ENCODE data around the gene CTIF. TPM values are rescaled to one million over a fixed set of nuclear protein-coding genes. Genes with fewer than 3 reads are reported as not detected.

The CTIF gene
- total RNA-seq, 2 experiments from 2014 or later: 3.6 to 4.1 TPM

DNA sequence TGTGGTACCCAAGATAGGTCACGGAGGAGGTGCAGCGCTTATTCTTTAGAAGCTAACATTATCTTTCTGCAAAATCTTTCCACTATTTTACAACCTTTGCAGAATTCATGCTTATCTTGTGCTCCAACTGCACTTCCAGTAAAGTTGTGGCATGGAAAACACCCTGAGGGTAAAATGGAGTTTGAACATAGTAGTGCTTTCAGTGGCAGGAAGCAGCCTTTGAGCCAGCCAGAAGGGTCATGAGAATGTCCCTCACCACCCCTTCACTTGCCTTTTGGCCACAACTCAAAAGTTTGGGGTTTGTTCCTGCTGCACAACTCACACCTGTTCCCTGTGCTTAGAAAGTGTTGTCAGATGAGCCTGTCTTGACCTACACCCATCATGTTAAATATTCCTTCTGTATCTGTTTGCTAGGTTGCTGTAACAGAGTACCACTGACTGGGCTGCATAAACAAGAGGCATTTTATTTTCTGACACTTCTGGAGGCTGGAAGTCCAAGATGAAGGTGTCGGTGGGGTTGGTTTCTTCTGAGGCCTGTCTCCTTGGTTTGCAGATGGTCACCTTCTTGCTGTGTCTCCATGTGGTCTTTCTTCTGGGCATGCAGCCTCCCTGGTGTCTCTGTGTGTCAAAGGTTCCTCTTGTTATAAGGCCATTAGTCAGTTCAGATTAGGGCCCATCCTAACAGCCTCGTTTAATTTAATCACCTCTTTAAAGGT is 217.8 kb downstream of the CTIF start:
- Mint-ChIP-seq H3K9me3 (no peaks in the 10 kb centered on the region), H3K4me1 (ENCODE audit: low read depth) (no peaks in the 10 kb centered on the region), H3K27ac (no peak overlapping the region), H3K4me3 (no peak overlapping the region), H3K36me3 (ENCODE audit: low read depth) (no peaks in the 10 kb centered on the region), H3K27me3 (ENCODE audit: low read depth) (no peaks in the 10 kb centered on the region)
- intact Hi-C loops (cut with micrococcal nuclease): no loop called here
- CTCF ChIA-PET: no interaction called here
- no peak for DNase-seq

GRCh38 chr18:48757367-48757766 is 218.5 kb downstream of the CTIF start:
- no peaks in the 10 kb centered on the region for H3K36me3 Mint-ChIP-seq (ENCODE audit: low read depth)
- no peaks in the 10 kb centered on the region for H3K27me3 Mint-ChIP-seq (ENCODE audit: low read depth)
- no peak overlapping the region for H3K4me3 Mint-ChIP-seq
- no peaks in the 10 kb centered on the region for H3K9me3 Mint-ChIP-seq
- intact Hi-C loops (cut with micrococcal nuclease): no loop called here
- H3K4me1 Mint-ChIP-seq (ENCODE audit: low read depth): no peaks in the 10 kb centered on the region
- CTCF ChIA-PET: no interaction called here
- no peak overlapping the region for H3K27ac Mint-ChIP-seq
- DNase-seq: no peak

DNA sequence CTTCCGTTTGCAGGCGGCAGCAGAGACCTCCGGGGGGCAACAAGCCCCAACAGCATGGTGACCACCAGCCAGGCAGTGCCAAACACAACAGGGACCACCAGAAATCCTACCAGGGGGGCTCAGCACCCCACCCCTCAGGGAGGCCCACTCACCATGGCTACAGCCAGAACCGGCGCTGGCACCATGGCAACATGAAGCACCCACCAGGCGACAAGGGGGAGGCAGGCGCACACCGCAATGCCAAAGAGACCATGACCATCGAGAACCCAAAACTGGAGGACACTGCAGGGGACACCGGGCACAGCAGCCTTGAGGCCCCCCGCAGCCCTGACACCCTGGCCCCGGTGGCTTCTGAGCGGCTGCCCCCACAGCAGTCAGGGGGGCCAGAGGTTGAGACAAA is 219.1 kb downstream of the CTIF start:
- no peaks in the 10 kb centered on the region for H3K4me1 Mint-ChIP-seq (ENCODE audit: low read depth)
- CTCF ChIA-PET: no interaction called here
- no peaks in the 10 kb centered on the region for H3K9me3 Mint-ChIP-seq
- H3K27me3 Mint-ChIP-seq (ENCODE audit: low read depth): no peaks in the 10 kb centered on the region
- intact Hi-C loops (cut with micrococcal nuclease): no loop called here
- H3K4me3 Mint-ChIP-seq: no peak overlapping the region
- H3K36me3 Mint-ChIP-seq (ENCODE audit: low read depth): no peaks in the 10 kb centered on the region
- no peak for DNase-seq
- H3K27ac Mint-ChIP-seq: no peak overlapping the region

- intact Hi-C loops (cut with micrococcal nuclease): no loop called here
- Mint-ChIP-seq H3K36me3 (ENCODE audit: low read depth) (no peaks in the 10 kb centered on the region), H3K4me1 (ENCODE audit: low read depth) (no peaks in the 10 kb centered on the region), H3K9me3 (no peaks in the 10 kb centered on the region), H3K27me3 (ENCODE audit: low read depth) (no peaks in the 10 kb centered on the region), H3K4me3 (no peak overlapping the region), H3K27ac (no peak overlapping the region)
- no peak for DNase-seq
- CTCF ChIA-PET: no interaction called here
Measured at GRCh38 chr18:48761582-48761981, 222.8 kb downstream of the CTIF start.

- Mint-ChIP-seq H3K36me3 (ENCODE audit: low read depth) (no peaks in the 10 kb centered on the region), H3K9me3 (no peaks in the 10 kb centered on the region), H3K4me3 (no peak overlapping the region), H3K27me3 (ENCODE audit: low read depth) (no peaks in the 10 kb centered on the region), H3K4me1 (ENCODE audit: low read depth) (no peaks in the 10 kb centered on the region), H3K27ac (no peak overlapping the region)
- no peak for DNase-seq
- intact Hi-C loops (cut with micrococcal nuclease): no loop called here
- CTCF ChIA-PET: no interaction called here
Measured at GRCh38 chr18:48762022-48762421, 223.2 kb downstream of the CTIF start.

DNA sequence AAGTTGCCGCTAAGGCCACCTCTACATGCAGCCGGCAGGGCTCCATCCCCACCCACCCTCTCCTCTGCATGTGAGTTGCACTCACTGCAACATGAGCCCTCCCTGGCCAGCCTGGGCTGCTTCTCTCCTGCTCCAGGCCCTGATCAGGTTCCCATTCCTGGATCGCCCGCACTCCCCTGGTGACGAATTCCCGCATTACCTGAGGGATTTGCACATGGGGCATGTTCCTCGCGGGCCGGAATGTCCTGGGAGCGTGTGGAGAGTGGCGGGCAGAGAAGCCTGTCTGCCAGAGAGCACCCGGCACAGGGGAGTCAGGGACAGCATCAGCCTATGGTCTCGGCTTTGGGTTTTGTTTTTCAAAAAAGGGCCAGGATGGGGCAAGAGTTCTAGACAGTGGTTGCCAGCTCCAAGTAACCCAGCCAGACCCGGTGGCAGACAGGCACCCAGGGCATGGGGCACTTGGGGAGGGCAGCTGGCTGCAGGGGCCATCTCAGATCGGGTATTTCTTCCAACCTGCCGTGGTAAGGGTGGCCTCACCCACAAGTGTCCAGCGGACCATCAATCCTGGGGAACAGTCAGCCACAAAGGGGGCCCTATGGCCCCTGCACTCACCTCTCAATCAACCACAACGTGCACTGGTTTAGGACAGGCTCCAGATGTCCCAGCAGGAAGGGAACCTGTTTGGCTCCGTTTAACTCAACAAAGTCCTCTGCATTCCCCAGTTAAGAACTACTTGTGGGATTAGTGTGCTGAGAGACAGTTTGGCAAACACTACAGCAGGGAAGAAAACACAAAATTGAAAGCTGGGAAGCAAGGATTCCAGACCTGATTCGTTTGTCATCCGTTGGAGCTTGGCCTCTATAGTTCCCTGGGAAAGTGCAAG is 224.2 kb downstream of the CTIF start:
- H3K27me3 Mint-ChIP-seq (ENCODE audit: low read depth): no peaks in the 10 kb centered on the region
- intact Hi-C loops (cut with micrococcal nuclease): no loop called here

GRCh38 chr18:48763719-48764100 is 224.9 kb downstream of the CTIF start:
- intact Hi-C loops (cut with micrococcal nuclease): no loop called here
- H3K9me3 Mint-ChIP-seq: no peaks in the 10 kb centered on the region
- no peak for DNase-seq
- H3K27me3 Mint-ChIP-seq (ENCODE audit: low read depth): no peaks in the 10 kb centered on the region
- H3K27ac Mint-ChIP-seq: no peak overlapping the region
- H3K4me3 Mint-ChIP-seq: no peak overlapping the region
- H3K36me3 Mint-ChIP-seq (ENCODE audit: low read depth): no peaks in the 10 kb centered on the region
- CTCF ChIA-PET: no interaction called here
- H3K4me1 Mint-ChIP-seq (ENCODE audit: low read depth): no peaks in the 10 kb centered on the region

More for the DNA sequence above, 224.2 kb downstream of the CTIF start:
- no peak overlapping the region for H3K27ac Mint-ChIP-seq
- CTCF ChIA-PET: no interaction called here
- no peaks in the 10 kb centered on the region for H3K9me3 Mint-ChIP-seq
- H3K36me3 Mint-ChIP-seq (ENCODE audit: low read depth): no peaks in the 10 kb centered on the region
- H3K4me1 Mint-ChIP-seq (ENCODE audit: low read depth): no peaks in the 10 kb centered on the region
- no peak overlapping the region for H3K4me3 Mint-ChIP-seq
- DNase-seq: no peak

DNA sequence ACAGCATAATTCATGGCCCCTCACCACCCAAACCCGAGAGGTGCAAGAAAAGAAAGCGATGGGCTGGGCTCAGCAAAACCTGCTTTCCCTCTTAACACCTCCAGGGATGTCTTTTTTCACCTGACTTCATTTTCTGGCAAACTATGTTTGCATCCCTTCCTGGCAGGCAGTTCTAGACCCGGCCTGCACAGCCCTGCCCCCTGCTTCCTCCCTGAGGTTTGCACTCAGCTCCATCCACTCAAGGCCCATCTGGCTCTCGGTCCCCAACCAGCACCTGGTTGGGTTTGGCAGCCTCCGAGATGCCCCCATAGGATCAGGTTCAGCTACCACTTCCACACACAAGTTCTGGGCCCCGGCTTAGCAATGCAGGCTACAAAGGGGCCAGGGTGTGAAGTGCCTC is 226.2 kb downstream of the CTIF start:
- DNase-seq: no peak
- H3K9me3 Mint-ChIP-seq: no peaks in the 10 kb centered on the region
- CTCF ChIA-PET: interaction anchor here (0.7 kb wide), 1 partner anchor 407 kb away, joined by 3 read pairs; no protein-coding TSS in a partner anchor
- no peak overlapping the region for H3K27ac Mint-ChIP-seq
- no peaks in the 10 kb centered on the region for H3K27me3 Mint-ChIP-seq (ENCODE audit: low read depth)
- H3K4me1 Mint-ChIP-seq (ENCODE audit: low read depth): no peaks in the 10 kb centered on the region
- no peak overlapping the region for H3K4me3 Mint-ChIP-seq
- intact Hi-C loops (cut with micrococcal nuclease): no loop called here
- H3K36me3 Mint-ChIP-seq (ENCODE audit: low read depth): no peaks in the 10 kb centered on the region

DNA sequence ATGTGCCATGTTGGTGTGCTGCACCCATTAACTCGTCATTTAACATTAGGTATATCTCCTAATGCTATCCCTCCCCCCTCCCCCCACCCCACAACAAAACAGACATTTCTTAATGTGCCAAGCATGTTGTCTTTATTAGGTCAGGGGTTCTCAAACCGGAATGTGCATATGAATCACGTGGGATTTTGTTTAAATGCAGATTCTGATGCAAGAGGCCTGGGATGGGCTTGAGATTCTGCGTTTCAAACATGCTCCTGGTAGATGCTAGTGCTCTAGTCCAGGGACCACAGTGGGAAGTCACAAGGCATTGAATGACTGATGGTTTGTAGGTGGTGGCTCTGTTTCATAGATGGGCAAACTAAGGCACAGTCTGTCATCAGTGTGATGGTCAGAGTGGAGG is 227.2 kb downstream of the CTIF start:
- H3K27ac Mint-ChIP-seq: no peak overlapping the region
- H3K36me3 Mint-ChIP-seq (ENCODE audit: low read depth): no peaks in the 10 kb centered on the region
- CTCF ChIA-PET: interaction anchor here (0.7 kb wide), 1 partner anchor 408 kb away, joined by 3 read pairs; no protein-coding TSS in a partner anchor
- no peaks in the 10 kb centered on the region for H3K27me3 Mint-ChIP-seq (ENCODE audit: low read depth)
- no peaks in the 10 kb centered on the region for H3K9me3 Mint-ChIP-seq
- no peak overlapping the region for H3K4me3 Mint-ChIP-seq
- intact Hi-C loops (cut with micrococcal nuclease): no loop called here
- DNase-seq: no peak
- no peaks in the 10 kb centered on the region for H3K4me1 Mint-ChIP-seq (ENCODE audit: low read depth)

- no peak overlapping the region for H3K4me3 Mint-ChIP-seq
- DNase-seq: no peak
- H3K27ac Mint-ChIP-seq: no peak overlapping the region
- H3K27me3 Mint-ChIP-seq (ENCODE audit: low read depth): no peaks in the 10 kb centered on the region
- no peaks in the 10 kb centered on the region for H3K9me3 Mint-ChIP-seq
- intact Hi-C loops (cut with micrococcal nuclease): no loop called here
- CTCF ChIA-PET: no interaction called here
- H3K4me1 Mint-ChIP-seq (ENCODE audit: low read depth): no peaks in the 10 kb centered on the region
- no peaks in the 10 kb centered on the region for H3K36me3 Mint-ChIP-seq (ENCODE audit: low read depth)
Measured at GRCh38 chr18:48766487-48766886, 227.7 kb downstream of the CTIF start.

GRCh38 chr18:48767090-48767690 is 228.4 kb downstream of the CTIF start:
- DNase-seq: no peak
- intact Hi-C loops (cut with micrococcal nuclease): no loop called here
- Mint-ChIP-seq H3K27me3 (ENCODE audit: low read depth) (no peaks in the 10 kb centered on the region), H3K27ac (no peak overlapping the region), H3K9me3 (no peaks in the 10 kb centered on the region), H3K4me1 (ENCODE audit: low read depth) (no peaks in the 10 kb centered on the region), H3K4me3 (no peak overlapping the region), H3K36me3 (ENCODE audit: low read depth) (no peaks in the 10 kb centered on the region)
- CTCF ChIA-PET: no interaction called here

- no peaks in the 10 kb centered on the region for H3K9me3 Mint-ChIP-seq
- no peak overlapping the region for H3K4me3 Mint-ChIP-seq
- H3K27me3 Mint-ChIP-seq (ENCODE audit: low read depth): no peaks in the 10 kb centered on the region
- H3K4me1 Mint-ChIP-seq (ENCODE audit: low read depth): no peaks in the 10 kb centered on the region
- no peak for DNase-seq
- H3K36me3 Mint-ChIP-seq (ENCODE audit: low read depth): no peaks in the 10 kb centered on the region
- intact Hi-C loops (cut with micrococcal nuclease): no loop called here
- CTCF ChIA-PET: interaction anchor here (0.6 to 0.9 kb wide), 2 partner anchors 9 to 123 kb away, joined by 3 read pairs; no protein-coding TSS in a partner anchor
- H3K27ac Mint-ChIP-seq: no peak overlapping the region
Measured at GRCh38 chr18:48769006-48769636, 230.3 kb downstream of the CTIF start.
